Stimulated activated CD4-positive, alpha-beta T cell treated with anti-CD3 and anti-CD28 coated beads, Interleukin-2, amount 100 ng/mL, for 48 hours (primary cell): ENCODE data around the gene KLHL10.

Source experiments
- DNase-seq, 2 donors: peaks; one replicate each; pipeline ENCODE4 v3.0.0-alpha.2; 2020

The KLHL10 gene

DNA sequence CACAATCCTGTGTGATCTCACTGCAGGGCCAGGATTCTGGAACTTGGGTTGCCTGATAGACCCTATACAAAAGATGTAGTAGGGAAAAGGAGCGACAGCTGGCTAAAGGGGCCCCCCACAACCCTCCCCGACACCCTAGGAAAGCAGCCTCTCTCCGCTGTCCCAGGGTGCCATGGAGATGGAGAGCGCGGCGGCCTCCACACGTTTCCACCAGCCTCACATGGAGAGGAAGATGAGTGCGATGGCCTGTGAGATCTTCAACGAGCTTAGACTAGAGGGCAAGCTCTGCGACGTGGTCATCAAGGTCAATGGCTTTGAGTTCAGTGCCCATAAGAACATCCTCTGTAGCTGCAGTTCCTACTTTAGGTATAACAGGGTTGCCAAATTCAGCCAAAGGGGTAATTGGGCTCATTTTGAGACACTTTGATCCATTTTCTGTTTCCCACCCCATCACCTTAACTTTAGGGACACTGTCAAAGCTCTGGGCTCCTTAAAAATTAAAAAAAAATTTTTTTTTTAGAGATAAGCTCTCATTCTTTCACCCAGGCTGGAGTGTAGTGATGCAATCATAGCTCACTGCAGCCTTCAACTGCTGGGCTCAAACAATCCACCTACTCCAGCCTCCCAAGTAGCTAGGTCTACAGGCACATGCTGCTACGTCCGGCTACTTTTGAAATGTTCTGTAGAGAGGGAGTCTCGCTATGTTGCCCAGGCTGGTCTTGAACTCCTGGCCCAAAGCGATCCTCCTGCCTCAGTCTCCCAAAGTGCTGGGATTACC is at the start of gene KLHL10:
TSS of gene KLHL10 (plus strand) at position 65 of the 778 bp plus-strand sequence. CDS start at position 173, 108 bp downstream.
- no peak for DNase-seq

DNA sequence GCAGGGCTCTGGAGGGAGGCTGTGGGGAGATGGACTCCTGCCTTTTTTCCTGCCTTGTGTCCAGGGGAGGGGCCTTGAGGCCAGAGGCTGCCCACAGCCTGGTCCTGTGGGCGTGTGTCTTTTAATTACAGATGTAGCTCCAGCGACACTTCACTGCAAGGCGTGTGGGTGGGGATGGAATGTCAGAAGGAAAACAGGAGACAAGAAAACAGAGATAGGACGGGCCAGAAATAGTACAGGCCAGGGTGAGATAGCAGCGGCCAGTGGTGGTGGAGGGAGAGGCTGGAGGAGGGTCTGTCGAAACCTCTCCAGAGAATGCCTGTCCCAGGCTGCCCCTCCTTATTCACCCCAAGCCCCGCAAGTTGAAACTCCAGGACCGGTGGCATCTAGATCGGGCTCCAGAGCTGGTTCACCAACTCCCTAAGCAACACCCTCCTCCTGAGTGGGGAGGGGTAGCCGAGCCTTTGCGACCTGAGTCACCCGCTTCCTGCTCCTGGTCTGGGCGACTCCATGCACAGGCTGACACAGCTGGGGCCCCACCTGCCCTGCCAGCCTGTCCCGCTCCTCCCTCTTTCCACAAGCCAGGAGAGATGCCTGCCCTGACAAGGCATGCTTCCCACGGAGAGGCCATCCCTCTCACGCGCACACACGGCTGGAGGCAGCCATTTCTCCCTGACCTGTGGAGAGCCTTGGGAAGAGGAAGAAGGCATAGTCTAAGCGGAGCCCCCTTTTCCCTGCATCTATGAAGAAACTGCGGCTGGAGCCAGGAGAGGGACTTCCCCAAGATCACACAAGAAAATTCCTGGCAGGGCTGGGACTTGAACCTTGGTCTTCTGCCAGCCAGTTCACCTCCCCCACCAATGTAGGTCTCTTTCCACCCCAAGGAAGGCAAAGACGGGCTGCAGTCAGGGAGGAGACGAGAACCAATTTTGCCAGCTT is 44.5 kb upstream of the KLHL10 start:
- DNase-seq = no peak

DNA sequence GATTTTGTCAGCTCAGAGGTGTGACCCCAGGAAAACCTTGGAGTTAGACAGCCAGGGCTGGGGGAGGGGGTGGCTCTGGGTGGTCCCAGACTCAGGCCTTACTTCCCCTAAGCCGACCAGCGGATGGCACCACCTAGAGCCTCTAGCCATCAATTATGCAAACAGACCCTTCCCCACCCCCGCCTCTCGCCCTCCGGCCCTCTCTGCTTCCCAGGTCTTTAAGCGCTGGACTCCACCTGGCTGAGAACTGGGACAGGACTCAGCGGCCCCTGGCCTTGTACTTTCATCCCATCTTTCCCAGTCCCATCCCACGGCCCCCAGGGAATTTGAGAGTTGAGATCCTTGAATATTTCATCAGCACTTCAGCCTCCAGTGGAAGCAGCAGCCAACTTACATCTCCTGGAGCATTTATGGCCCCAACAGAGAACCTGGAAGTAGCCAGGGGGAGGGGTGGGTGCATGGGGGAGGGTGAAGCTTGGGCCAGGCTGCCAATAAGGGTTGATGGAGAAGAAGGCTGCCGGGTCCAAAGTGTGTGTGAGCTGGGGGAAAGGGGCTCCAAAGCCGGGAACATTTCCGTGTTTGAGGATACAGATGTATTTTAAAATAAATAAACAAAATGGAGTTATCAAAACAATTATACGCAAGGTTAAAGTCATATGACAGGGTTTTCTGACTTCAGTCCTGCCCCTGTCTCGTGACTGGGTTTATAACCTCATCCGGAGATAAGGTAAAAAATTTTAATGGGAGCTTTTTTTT is 43.7 kb upstream of the KLHL10 start:
- DNase-seq = no peak

DNA sequence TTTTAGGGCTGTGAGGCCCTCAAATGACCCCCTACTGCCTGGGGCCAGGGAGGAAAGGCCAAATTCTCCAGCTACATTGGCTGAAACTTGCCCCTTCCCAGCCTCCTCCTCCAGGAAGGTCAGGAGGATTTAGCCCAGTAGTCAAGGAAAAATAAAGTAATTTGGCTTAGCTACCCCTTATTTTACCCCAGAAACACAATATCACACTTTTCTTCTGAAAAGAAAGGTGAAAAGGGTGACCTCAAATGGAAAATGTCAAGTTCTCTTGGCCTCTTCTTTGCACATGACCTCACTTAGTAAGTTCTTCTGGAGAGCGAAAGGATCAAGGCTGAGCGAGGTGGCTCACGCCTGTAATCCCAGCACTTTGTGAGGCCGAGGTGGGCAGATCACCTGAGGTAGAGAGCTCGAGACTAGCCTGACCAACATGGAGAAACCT is 43.1 kb upstream of the KLHL10 start:
- DNase-seq = no peak

DNA sequence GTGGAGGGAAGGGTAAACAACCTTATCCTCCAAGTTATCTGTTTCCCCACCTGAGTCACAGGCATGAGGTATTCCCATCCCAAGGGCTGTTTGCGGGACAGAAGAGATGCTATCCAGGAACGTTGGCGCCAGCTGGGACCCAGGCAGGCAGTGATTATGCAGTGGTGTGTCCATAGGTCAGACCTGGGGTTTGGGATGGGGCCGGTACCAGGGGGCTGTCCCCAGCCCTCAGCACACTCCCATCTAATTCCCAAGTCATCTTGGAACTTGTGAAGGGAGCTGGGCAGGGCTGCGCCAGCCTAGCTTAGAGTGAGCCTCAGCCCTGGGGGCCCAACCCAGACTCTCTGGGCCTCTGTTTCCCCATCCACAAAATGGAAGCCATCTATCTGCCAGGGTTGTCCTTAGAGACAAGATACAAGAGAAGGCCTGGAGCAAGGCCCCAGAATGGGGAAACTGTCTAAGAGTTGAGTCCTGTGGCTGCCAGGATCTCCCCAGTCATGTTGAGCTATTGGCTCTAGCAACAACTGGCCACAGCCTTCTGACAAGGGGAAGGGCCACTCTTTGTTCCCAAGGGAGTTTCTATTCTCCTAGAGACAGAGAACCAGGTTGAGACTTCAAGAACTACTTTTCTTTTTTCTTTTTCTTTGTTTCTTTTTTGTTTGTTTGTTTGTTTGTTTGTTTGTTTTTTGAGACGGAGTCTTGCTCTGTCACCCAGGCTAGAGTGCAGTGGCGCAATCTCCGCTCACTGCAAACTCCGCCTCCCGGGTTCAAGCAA is 41.3 kb upstream of the KLHL10 start:
- no peak for DNase-seq

DNA sequence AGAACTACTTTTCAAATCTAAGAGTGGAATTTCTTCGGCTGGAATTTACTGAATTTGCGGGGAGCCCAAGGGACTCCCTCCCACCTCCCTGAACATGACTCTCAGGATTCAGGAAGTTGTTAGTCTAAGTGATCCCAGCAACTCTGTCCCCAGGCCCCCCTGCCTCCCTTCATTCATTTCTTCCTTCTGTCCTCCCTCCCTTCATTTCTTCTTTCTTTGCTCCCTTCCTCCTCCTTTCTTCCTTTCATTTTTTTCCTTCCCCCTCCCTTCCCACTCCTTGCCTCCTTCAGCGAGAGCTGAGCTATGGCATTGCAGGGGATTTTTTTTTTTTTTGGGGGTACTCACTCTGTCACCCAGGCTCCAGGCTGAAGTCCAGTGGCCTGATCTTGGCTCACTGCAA is 40.2 kb upstream of the KLHL10 start:
- DNase-seq = no peak

DNA sequence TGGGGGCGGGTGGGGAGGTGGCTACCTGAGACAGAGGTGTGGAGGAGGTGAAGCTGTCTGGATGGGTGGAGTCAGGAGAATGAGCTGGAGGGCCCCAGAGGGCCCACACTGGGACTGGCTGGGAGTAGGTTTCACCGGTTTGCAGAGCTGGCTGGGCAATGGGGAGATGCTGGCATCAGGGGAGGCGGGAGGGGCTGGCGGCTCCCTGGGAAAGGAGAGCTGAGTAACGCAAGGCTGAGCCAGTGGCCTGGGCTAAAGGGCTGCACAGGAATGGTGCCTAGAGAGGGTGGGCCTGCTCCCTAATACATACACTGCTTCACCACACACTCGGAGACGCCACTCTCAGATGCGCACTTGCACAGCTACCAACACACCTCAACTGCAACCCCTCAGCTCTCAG is 38.3 kb upstream of the KLHL10 start:
- no peak for DNase-seq

DNA sequence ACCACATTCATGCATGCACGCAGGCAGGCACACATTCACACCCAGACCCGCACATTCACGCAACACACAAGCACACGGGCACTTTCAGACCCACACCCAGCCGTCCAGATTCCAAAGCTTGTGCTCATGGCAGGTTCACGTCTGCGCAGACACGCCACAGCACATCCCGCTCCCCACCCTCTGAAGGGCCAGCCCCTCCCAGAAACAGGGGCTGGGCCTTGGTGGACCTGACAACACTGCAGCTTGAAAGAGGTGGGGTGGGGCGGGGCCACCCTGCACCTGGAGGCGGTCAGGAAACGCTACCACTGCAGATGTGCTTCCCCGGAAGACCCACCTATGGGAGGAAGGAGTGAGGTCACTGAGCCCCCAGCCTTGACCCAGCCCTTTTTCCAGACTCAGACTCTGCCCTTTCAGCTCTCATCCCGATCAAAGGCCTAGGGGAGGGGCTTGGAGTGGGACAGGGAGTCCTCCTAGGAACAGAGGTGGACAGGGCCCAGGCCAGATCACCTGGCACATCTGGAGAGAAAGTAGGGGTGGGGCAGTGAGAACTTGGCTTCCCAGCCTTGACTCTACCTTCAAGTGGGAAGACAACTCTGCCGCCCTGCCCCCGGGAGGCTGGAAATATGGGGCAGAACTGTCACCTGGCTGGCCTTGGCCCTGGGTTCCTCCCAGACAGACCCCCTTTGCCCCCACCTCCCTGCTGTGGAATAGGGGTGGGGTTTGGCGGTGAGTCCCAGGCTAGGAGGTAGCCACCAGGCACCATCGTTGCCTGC is 36.8 kb upstream of the KLHL10 start:
- DNase-seq = no peak

DNA sequence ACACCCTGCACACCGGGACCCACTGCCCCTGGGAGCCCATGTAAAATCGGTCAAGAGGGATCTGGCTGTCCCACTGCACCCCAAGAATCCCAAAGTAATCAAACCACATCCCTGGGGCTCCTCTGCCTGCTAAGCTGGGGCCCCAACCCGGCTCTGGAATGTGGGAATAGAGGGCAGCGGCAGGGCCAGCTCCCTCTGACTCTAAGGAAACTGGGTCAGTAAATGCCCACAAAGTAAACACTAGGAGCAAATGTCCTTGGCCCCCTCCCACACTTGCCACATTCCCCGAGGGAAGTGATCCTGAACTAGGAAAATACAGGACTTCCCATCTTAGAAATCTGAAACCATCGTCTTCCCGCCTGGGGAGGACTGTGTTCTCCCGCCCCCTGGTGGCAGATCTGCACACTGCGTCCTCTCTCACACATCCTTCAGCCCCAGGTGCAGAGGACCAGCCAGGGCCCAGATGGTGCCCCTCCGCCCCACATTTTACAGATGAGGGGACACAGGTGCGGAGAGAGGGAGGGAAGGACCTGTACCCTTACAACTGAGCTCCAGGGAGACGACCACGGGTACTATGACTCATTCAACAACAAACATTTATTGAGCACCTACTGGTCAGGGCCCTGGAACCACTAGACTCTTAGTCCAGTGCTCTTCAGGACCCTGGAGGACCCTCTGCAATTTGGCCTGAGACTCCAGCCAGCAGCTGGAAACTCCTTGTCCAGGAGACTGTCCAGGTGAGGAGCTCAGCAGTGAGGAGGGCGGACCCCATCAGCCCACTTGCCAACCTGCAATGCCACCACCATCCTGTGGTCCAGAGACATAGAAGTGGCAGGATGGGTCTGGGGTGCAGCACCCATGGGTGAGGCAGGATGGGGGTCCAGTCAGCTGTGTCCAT is 36.0 kb upstream of the KLHL10 start:
- peak; percentile 73 to 74 for DNase-seq

DNA sequence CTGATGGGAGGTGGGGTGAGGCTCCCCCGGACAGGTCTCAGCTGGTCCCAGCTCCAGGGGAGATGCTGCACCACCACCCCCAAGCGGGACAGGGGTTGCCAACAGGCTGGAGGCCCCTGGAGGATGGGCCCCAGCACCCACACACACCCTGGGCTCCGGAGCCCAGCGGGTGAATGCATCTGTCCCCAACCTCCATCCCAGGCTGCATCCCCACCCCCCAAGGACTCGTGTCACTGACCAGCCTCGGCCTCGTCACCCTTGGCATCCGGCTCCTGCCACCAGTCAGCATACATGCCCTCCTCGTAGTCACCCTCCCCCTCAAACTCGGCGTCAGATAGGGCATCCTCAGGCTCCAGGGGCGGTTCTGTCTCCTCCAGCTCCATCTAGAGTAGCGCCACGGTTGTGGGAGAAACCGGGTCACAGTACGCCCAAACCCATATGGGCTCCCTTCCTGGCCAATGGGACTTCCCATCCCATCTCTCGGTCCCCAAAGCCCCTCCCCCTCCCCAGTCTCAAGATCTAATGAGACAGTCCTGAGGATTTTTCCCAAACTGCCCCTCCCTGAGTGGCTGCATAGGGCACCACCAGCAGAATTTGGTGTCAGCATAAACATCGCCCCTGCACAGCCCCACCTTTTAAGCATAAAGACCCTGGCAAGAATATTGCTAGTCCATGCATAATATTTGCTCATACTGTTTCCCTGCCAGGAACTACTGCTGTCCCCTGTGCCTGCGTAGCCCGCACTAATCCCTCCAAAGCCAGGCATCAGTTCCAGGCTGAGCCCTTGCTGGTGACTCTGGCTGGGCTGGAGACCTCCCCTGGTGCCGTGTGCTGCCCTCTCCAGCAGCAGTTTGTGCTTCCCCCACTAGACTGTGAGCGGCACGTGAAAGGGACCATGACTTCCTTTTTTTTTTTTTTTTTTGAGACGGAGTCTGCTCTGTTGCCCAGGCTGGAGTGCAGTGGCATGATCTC is 34.3 kb upstream of the KLHL10 start:
- DNase-seq = no peak

DNA sequence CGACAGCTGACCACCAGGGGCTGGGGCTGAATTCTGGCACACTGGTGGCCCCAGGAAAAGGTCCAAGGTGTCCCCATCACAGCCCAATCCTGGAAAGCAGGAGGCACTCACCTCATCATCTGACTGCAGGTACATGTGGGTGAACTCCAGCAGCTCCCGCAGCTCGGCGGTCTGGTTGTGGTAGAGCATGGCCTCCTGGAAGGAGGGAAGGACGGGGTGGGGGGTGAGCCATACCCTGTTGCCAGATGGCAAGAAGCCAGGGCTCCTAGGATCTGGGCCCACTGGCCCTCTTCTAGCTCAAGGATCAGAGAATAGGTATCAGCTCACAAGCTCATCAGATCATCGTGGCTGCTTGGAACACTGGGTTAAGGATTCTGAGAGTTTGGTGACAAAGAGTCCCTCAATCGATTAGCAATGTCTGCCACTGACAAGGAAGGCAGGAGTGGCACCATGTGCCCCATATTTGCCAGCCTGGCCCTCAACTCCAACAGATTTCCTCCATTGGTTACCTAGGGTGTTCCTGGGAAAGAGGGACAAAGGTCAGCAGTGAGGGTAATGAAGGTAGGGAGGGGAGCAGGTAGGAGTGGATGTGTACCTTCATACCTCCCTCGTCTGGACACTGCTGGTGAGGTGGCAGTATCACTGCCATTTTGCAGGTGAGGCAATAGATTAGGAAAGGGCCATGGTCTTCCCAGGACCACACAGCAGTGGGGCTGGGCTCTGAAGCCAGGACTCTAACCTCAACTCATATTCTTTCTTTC is 30.8 kb upstream of the KLHL10 start:
- DNase-seq = no peak

DNA sequence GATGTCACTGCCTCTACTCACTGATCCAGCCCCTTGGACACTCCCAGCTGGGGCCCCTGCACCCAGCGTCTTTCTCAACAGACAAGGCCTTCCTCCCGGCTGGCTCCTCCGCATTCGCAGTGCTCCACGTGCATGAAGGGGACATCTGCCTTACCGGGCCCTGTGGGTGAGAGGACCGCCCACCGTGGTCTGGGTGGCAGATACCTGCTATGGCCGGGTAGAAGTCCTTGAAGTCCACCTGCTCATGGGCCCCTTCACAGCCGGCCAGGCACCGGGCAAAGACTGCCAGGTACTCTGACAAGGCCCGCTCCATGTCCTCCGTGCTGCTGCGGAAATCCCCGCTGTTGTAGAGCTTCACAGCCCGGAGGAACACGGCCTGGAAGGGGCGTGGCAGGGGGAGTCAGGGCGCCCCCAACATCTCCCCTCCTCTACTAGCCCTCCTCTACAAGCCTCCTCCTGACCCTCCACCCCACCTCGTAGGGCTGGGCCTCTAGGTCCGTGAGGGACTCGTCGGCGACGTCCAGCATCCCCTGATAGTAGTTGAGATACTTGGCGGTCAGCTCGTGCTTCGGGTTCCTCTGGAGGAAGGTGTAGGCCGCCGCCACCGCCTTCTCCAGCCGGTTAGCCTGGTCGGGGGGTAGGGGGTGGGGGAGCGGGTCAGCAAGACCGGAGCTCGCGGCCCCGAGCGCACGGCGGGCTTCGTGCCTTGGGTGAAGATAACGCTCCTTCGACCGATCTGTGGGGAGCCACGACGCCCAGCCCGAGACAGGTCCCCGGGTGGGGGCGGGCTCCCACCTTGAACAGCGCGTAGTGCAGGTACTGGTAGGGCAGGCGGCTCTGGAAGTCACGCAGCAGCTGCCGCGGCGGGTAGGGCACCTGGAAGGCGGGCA is 26.7 kb upstream of the KLHL10 start:
- no peak for DNase-seq

DNA sequence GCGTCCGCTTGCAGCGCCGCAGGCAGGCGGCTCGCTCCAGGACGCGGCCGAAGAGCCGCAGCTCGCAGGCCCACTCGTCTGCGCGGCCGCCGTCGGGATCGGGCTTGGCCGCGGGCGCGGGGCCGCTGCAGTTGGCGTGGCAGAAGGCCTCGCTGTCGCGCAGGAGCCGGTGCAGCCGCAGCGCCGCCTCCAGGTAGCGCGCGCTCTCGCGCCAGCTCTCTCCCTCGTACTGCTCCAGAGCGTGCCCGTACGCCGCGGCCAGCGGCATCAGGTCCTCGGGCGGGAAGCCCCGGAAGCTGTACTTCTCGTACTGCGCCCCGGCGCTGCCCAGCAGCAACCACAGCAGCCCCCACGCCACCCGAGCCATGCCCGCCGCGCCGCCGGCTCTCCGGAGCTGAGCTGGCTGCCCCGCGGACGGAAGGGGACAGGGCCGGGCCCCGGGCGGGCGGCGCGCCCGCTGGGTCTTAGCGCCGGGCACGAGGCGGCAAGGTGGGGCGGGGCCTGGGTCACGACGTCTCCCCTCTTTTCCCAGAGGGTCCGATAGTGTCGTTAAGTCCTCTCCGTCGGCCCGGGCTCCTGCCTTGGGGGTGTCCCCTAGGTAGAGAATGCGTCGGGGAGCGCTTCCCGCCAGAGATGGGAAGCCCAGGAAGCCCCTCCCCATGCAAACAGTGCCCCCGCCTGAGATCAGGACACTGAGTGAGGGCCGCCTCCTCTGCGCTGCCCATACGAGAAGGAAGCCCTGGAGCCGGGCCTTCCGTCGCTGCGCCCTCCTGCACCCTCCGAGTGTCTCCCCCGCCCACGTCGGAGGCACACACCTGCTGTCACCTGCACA is 25.9 kb upstream of the KLHL10 start, which contains the start of gene P3H4:
TSS of gene P3H4 (minus strand) at position 401 of the 832 bp plus-strand sequence. CDS start at position 367, 34 bp downstream.
- DNase-seq = peak; percentile 64 to 66

DNA sequence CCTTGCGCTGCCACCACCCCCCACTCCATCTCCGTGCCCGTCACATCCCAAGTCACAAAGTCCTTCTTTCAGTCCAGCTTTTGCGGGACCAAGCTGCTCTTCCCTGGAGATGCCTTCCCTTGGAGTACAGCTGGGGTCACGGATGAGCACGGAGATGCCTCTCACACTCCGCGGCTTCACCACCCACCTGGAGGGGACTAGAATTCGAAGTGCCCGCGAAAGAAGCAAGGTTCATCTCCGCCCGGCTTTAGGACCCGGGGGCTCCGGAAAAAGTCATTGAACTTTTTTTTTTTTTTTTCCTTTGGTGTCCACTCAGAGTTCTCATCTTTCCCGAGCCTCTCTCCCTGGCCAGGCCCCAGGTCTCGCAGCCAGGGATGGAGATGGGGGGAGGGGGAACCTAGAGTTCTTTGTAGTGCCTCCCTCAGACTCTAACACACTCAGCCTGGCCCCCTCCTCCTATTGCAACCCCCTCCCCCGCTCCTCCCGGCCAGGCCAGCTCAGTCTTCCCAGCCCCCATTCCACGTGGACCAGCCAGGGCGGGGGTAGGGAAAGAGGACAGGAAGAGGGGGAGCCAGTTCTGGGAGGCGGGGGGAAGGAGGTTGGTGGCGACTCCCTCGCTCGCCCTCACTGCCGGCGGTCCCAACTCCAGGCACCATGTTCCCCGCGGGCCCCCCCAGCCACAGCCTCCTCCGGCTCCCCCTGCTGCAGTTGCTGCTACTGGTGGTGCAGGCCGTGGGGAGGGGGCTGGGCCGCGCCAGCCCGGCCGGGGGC is 25.1 kb upstream of the KLHL10 start, which contains the start of gene FKBP10:
TSS of gene FKBP10 (plus strand) at position 624 of the 771 bp plus-strand sequence. CDS start at position 655, 31 bp downstream.
- peak in 1 of 2 donors; percentile 20 for DNase-seq

DNA sequence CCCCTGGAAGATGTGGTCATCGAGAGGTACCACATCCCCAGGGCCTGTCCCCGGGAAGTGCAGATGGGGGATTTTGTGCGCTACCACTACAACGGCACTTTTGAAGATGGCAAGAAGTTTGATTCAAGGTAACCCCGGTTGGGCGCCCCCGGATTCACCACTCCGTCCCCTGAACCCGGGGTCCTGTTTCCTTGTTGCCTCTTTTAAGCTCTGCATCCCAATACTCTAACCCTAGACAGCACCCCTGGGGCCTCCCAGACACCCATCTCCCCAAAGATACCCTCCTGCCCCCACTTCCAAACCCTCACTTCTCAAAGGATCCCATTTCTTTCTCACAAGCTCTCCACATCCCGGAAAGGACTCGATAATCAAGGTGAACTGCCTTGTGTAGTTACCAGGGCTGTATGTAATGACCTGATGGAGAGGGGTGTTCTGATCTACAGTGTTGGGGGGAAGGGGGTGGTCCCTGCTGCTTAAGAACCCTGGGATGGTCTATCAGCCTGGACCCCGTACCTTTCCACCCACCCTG is 24.4 kb upstream of the KLHL10 start:
- DNase-seq = no peak
